HCT116 (cell line): Measurements from ENCODE around the gene SMARCB1.

ENCODE experiments used
- ATF3 ChIP-seq: IDR thresholded peaks from 2 replicates; pipeline ENCODE4 v1.6.1; 2012
- CEBPB ChIP-seq: IDR thresholded peaks from 2 replicates; pipeline ENCODE4 v1.6.1; 2012; ENCODE audit warnings: low read depth
- CTCF ChIP-seq, 3 experiments: fragments of 200-600 bp in 1 of 3; sonication (generic) in 1 of 3; IDR thresholded peaks in 2 of 3; conservative IDR thresholded peaks in 1 of 3; 2 replicates each; pipeline ENCODE4 v1.5.1; 2012 to 2017; ENCODE audit warnings: low read depth in 2 of 3, low read length in 2 of 3, antibody characterized with exemption in 1 of 3, borderline replicate concordance in 1 of 3, control low read depth in 1 of 3, mild to moderate bottlenecking in 1 of 3, mixed read lengths in 1 of 3, mixed run types in 1 of 3, moderate library complexity in 1 of 3; ENCODE audit not compliant: insufficient read depth in 1 of 3
- EGR1 ChIP-seq: IDR thresholded peaks from 2 replicates; pipeline ENCODE4 v1.6.1; 2012; ENCODE audit warnings: low read depth
- EZH2phosphoT487 ChIP-seq: fragments of 200-600 bp; IDR thresholded peaks from 2 replicates; pipeline ENCODE4 v1.6.1; 2018; ENCODE audit warnings: antibody characterized with exemption, borderline replicate concordance
- JUND ChIP-seq: IDR thresholded peaks from 2 replicates; pipeline ENCODE4 v1.6.1; 2012
- POLR2A ChIP-seq: IDR thresholded peaks from 2 replicates; pipeline ENCODE4 v1.7.0; 2011; ENCODE audit warnings: borderline replicate concordance; ENCODE audit not compliant: insufficient read depth, insufficient read length; ENCODE audit errors: extremely low read depth
- POLR2AphosphoS5 ChIP-seq: IDR thresholded peaks from 2 replicates; pipeline ENCODE4 v1.6.1; 2011; ENCODE audit warnings: mild to moderate bottlenecking, low read depth, low read length, moderate library complexity
- REST ChIP-seq: IDR thresholded peaks from 2 replicates; pipeline ENCODE4 v1.6.1; 2012; ENCODE audit warnings: low read depth
- SP1 ChIP-seq: IDR thresholded peaks from 2 replicates; pipeline ENCODE4 v1.6.1; 2012; ENCODE audit warnings: low read depth
- SRF ChIP-seq: IDR thresholded peaks from 2 replicates; pipeline ENCODE4 v1.6.1; 2012; ENCODE audit warnings: low read depth
- ZBTB33 ChIP-seq: IDR thresholded peaks from 2 replicates; pipeline ENCODE4 v1.6.1; 2011; ENCODE audit warnings: mild to moderate bottlenecking, low read length, moderate library complexity; ENCODE audit not compliant: insufficient replicate concordance; ENCODE audit errors: extremely low read depth
- ZFX ChIP-seq: fragments of 450-650 bp; IDR thresholded peaks from 2 replicates; pipeline ENCODE4 v1.6.1; 2017

- TF ChIP-seq POLR2AphosphoS5 (no peak), CTCF (IDR thresholded peaks at IDR 0.05 in 2 of 3, conservative IDR thresholded peaks at IDR 0.05 in 1 of 3; ENCODE audit: borderline replicate concordance in 1 of 3, insufficient read depth in 1 of 3, low read depth in 2 of 3, low read length in 2 of 3) (no peak), REST (no peak), EZH2phosphoT487 (no peak), ATF3 (no peak), ZBTB33 (no peak), JUND (no peak), SP1 (no peak), POLR2A (no peak), SRF (no peak), EGR1 (no peak), ZFX (no peak), CEBPB (no peak)
Observed at GRCh38 chr22:23859201-23859600, 72.4 kb downstream of the SMARCB1 start.
